AG04450 (cell line): ENCODE data around the gene RASSF1. TPM values are rescaled to one million over a fixed set of nuclear protein-coding genes. Genes with fewer than 3 reads are reported as not detected.
A peak's percentile ranks its signal among the peaks of the same experiment; 100 is the strongest.

ENCODE experiments used
- CTCF ChIA-PET: fragments of 300-600, 350-600 bp; formaldehyde crosslinking; extraction: SDS; loops from one replicate; lab custom pipeline; 2022; ENCODE audit warnings: antibody characterized with exemption, inconsistent platforms; lab: Charles Lee
- POLR2A ChIA-PET: fragments of 350-600 bp; formaldehyde crosslinking; extraction: SDS; loops from one replicate; lab custom pipeline; 2021; ENCODE audit warnings: antibody characterized with exemption, inconsistent platforms; lab: Yijun Ruan, JAX
- DNase-seq: peaks from one replicate; pipeline ENCODE4 v3.0.0-alpha.2; 2011; ENCODE audit warnings: low read depth, low spot score
- H3K27ac ChIP-seq: one replicate; pipeline ENCODE4 v1.5.1; 2012; ENCODE audit warnings: low read depth, low read length, control low read depth
- H3K27me3 ChIP-seq: one replicate; pipeline ENCODE4 v1.6.0; 2012; ENCODE audit warnings: low read length; ENCODE audit not compliant: control insufficient read depth, insufficient read depth
- H3K4me3 ChIP-seq: 2 replicates; pipeline ENCODE4 v1.5.1; 2011; ENCODE audit warnings: mild to moderate bottlenecking, low read depth, low read length, control low read depth
- H3K9me3 ChIP-seq: 2 replicates; pipeline ENCODE4 v1.5.1; 2012; ENCODE audit warnings: low read length; ENCODE audit not compliant: control insufficient read depth, insufficient read depth
- CTCF ChIP-seq: IDR thresholded peaks from 2 replicates; pipeline ENCODE4 v1.5.1; 2011; ENCODE audit warnings: low read depth, low read length, control low read depth, inconsistent platforms
- polyA plus RNA-seq: library from polyadenylated mRNA; depleted of rRNA; stranded (reverse); fragments of >200 nt; gene quantifications from 2 replicates; pipeline ENCODE4 v1.2.3, GENCODE V29; 2011

The RASSF1 gene
- polyA plus RNA-seq, 1 experiment, result 25.1 TPM

GRCh38 chr3:50356553-50356952 is 15.9 kb upstream of the RASSF1 start:
- TF ChIP-seq CTCF, result no peak
- H3K4me3 ChIP-seq, result peak overlapping the region; percentile 99

DNA sequence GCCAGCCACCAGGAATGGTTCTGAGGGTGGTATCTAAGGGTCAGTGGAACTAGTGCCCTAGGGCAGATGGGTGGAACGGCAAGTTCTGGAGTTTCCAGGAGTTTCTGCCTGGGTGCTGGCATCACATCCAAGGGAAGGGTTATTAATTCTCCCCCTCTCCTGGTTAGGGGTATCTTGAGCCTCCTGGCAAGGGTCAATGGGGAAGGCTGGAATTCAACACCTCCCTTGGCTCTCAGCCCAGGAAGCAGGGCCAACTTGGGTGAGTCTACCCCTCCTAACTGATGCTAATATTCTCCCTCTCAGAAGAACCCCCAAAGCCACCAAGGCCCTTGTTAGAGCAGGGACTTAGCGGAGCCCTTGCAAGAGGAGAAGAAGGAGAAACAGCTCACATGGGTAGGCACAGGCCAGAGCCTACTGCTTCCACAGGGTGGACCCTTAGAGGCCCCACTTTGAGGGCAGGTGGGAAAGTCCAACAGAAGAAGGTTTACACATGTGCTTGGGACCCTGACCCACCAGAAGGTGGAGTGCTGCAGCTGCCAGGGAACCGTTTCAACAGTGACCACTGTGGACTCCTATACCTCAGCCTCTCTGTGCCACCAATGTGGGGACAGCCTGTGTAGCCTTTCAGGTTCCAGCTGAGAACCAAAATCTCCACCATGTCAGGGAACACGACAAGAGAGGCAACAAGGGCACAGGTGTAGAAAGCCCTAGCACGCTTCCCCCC is 15.4 kb upstream of the RASSF1 start:
- H3K4me3 ChIP-seq, result peak overlapping the region; percentile 99
- ChIA-PET CTCF (no interaction called here), POLR2A (interaction anchor here (0.5 to 1.4 kb wide), 2 partner anchors 8 to 11 kb away, joined by 3 to 4 read pairs; no protein-coding TSS in a partner anchor)
- TF ChIP-seq CTCF, result no peak
- H3K9me3 ChIP-seq, result peaks cover 6% of the 10 kb centered on the region; the same call in 1 of the 2 replicates
- H3K27ac ChIP-seq, result peak overlapping the region; percentile 34
- H3K27me3 ChIP-seq, result no peaks in the 10 kb centered on the region
- DNase-seq, result no peak

More at GRCh38 chr3:50356553-50356952, 15.9 kb upstream of the RASSF1 start:
- Histone ChIP-seq H3K27ac (no peak overlapping the region), H3K9me3 (peaks cover 6% of the 10 kb centered on the region; the same call in 1 of the 2 replicates), H3K27me3 (no peaks in the 10 kb centered on the region)
- CTCF ChIA-PET, result interaction anchor here (0.7 to 1.4 kb wide), 4 partner anchors 9 to 1326 kb away, joined by 3 to 7 read pairs (median 4); no protein-coding TSS in a partner anchor
- POLR2A ChIA-PET, result interaction anchor here (0.5 to 1.4 kb wide), 2 partner anchors 9 to 11 kb away, joined by 3 to 4 read pairs; no protein-coding TSS in a partner anchor
- no peak for DNase-seq

DNA sequence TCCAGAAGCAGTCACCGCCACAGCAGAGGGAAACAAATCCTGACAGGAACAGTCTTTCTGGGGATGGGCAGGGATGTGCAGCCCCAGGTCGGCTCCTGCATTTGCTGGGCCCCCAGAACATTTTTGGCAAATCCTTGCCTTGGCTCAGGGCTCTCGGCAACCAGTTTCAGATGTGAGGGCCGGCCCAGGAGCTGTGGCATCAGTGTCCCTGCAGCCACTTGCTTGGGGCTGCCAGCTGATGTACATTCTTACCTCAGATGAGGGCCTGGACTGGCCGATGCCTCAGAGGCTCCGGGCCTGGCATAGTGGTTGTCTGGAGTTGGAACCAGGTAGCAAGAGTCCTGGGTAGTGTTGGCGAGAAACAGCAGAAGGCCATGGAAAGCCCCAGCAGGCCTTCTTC is 14.2 kb upstream of the RASSF1 start:
- no peak for TF ChIP-seq CTCF
- H3K9me3 ChIP-seq, result peaks cover 6% of the 10 kb centered on the region; the same call in 1 of the 2 replicates
- DNase-seq, result no peak
- POLR2A ChIA-PET, result no interaction called here
- H3K27ac ChIP-seq, result no peak overlapping the region
- no peaks in the 10 kb centered on the region for H3K27me3 ChIP-seq
- CTCF ChIA-PET, result interaction anchor here (1.3 kb wide), 1 partner anchor 187 kb away, joined by 5 read pairs; no protein-coding TSS in a partner anchor
- H3K4me3 ChIP-seq, result no peak overlapping the region

DNA sequence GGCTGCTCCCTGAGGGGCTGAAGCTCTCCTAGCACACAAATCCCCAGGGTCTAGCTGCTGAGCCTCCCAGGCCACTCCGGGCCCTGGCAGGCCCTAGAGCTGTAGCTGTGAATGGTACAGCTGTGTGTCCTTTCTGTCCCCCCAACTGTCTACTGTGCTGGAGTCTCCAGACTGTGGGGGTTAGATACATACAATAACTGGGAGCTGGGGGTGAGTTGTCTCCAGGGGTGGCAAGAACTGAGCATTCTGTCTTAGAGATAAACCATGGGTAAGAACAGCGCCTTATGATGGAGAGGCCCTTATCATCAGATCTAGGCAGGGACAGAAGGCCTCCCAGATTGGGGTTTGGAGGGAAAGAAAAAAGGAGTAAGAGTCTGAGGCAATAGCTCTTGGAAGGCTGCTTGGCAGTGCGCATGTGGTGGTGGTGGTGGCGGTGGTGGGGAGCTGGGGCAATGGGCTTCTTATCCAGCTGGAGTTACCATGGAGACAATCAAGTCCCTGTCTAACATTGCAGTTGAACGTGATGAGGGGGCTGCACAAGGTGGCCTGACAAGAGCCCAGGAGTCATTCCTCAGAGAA is 13.6 kb upstream of the RASSF1 start:
- CTCF ChIA-PET, result interaction anchor here (1.3 to 1.8 kb wide), 2 partner anchors 188 to 195 kb away, joined by 5 read pairs; no protein-coding TSS in a partner anchor
- DNase-seq, result no peak
- TF ChIP-seq CTCF, result no peak
- Histone ChIP-seq H3K9me3 (peaks cover 5% of the 10 kb centered on the region; the same call in 1 of the 2 replicates), H3K27me3 (no peaks in the 10 kb centered on the region), H3K4me3 (no peak overlapping the region), H3K27ac (no peak overlapping the region)
- POLR2A ChIA-PET, result no interaction called here
